GM19239 (cell line): ENCODE results near the gene NRXN3.

Experiments used
- DNase-seq: peaks from one replicate; pipeline ENCODE4 v3.0.0; 2011; ENCODE audit warnings: low spot score; ENCODE audit not compliant: insufficient read length
- FAIRE-seq: peaks from 2 replicates; lab custom pipeline; 2011; peaks lifted over from hg19 to GRCh38; lab: Jason Lieb, UNC

The NRXN3 gene

GRCh38 chr14:78313499-78313898, 143.3 kb downstream of the NRXN3 start:
- FAIRE-seq, result no peak
- no peak for DNase-seq

- no peak for FAIRE-seq
- no peak for DNase-seq
Measured at GRCh38 chr14:78314484-78314883, 144.3 kb downstream of the NRXN3 start.

- FAIRE-seq (no peak), DNase-seq (no peak)
Measured at GRCh38 chr14:78316052-78316451, 145.9 kb downstream of the NRXN3 start.

- FAIRE-seq, result no peak
- no peak for DNase-seq
Measured at GRCh38 chr14:78316786-78317185, 146.6 kb downstream of the NRXN3 start.

GRCh38 chr14:78319406-78319805, 149.2 kb downstream of the NRXN3 start:
- FAIRE-seq (no peak), DNase-seq (no peak)

GRCh38 chr14:78319887-78320635, 149.9 kb downstream of the NRXN3 start:
- no peak for DNase-seq
- FAIRE-seq, result no peak

- no peak for FAIRE-seq
- DNase-seq, result no peak
Measured at GRCh38 chr14:78324353-78324752, 154.2 kb downstream of the NRXN3 start.

- FAIRE-seq, result no peak
- no peak for DNase-seq
Measured at GRCh38 chr14:78325911-78326310, 155.7 kb downstream of the NRXN3 start.

GRCh38 chr14:78327426-78328221, 157.5 kb downstream of the NRXN3 start:
- no peak for FAIRE-seq
- DNase-seq, result no peak

- FAIRE-seq, result no peak
- DNase-seq, result no peak
Measured at GRCh38 chr14:78329371-78329770, 159.2 kb downstream of the NRXN3 start.

GRCh38 chr14:78335531-78335930, 165.4 kb downstream of the NRXN3 start:
- DNase-seq (no peak), FAIRE-seq (no peak)

- DNase-seq, result no peak
- no peak for FAIRE-seq
Measured at GRCh38 chr14:78340250-78340649, 170.1 kb downstream of the NRXN3 start.

GRCh38 chr14:78341827-78342389, 171.7 kb downstream of the NRXN3 start:
- DNase-seq (no peak), FAIRE-seq (no peak)

GRCh38 chr14:78342879-78343278, 172.7 kb downstream of the NRXN3 start:
- FAIRE-seq, result no peak

GRCh38 chr14:78344290-78344689, 174.1 kb downstream of the NRXN3 start:
- no peak for DNase-seq
- FAIRE-seq, result no peak

More at GRCh38 chr14:78342879-78343278, 172.7 kb downstream of the NRXN3 start:
- no peak for DNase-seq

GRCh38 chr14:78345131-78345744, 175.1 kb downstream of the NRXN3 start:
- DNase-seq, result no peak
- no peak for FAIRE-seq

GRCh38 chr14:78346747-78347146, 176.6 kb downstream of the NRXN3 start:
- FAIRE-seq (no peak), DNase-seq (no peak)

GRCh38 chr14:78355109-78355508, 184.9 kb downstream of the NRXN3 start:
- FAIRE-seq (no peak), DNase-seq (no peak)

- FAIRE-seq (no peak), DNase-seq (no peak)
Measured at GRCh38 chr14:78356391-78356790, 186.2 kb downstream of the NRXN3 start.

GRCh38 chr14:78358591-78358990, 188.4 kb downstream of the NRXN3 start:
- DNase-seq (no peak), FAIRE-seq (no peak)

- DNase-seq (no peak), FAIRE-seq (no peak)
Measured at GRCh38 chr14:78359581-78359980, 189.4 kb downstream of the NRXN3 start.
